Tongue (tissue), 2 donors: ENCODE measurements around the gene PEX11A. TPM values are rescaled to one million over a fixed set of nuclear protein-coding genes. Genes with fewer than 3 reads are reported as not detected.

Experiments
- small RNA-seq: library from RNA; depleted of rRNA; stranded (forward); fragments of <200 nt; gene quantifications from one replicate; pipeline ENCODE3, GENCODE V24; 2014; ENCODE audit warnings: low replicate concordance
- total RNA-seq: library from RNA; depleted of rRNA; stranded (reverse); fragments of >200 nt; gene quantifications from one replicate; pipeline ENCODE4 v1.2.3, GENCODE V29; 2014

Gene PEX11A
- total RNA-seq, 1 donor from 2014 or later, result 9.3 TPM

Small RNA genes lying within 50 kb of the gene (small RNA-seq; reads per million reads assigned to genes)
- not detected for gene RNU6-132P

Other genes starting within 250 kb of the PEX11A start
- gene RHCG, start 194.2 kb downstream of the PEX11A start, total RNA-seq, result 70.4 TPM
- gene TICRR, start 115.3 kb downstream of the PEX11A start, total RNA-seq, result 3.2 TPM
- 8.2 TPM for gene KIF7, start 35.3 kb downstream of the PEX11A start, total RNA-seq
- not detected for gene PLIN1, start 11.4 kb downstream of the PEX11A start, total RNA-seq
- not detected for gene WDR93, start 57 bp upstream of the PEX11A start, total RNA-seq
- gene MESP1, start 60.5 kb upstream of the PEX11A start, total RNA-seq, result 0.31 TPM
- gene MESP2, start 85.6 kb upstream of the PEX11A start, total RNA-seq, result not detected
- gene ANPEP, start 124.1 kb upstream of the PEX11A start, total RNA-seq, result 6.2 TPM
- 58.5 TPM for gene AP3S2, start 203.2 kb upstream of the PEX11A start, total RNA-seq
- 23.2 TPM for gene ARPIN, start 222.2 kb upstream of the PEX11A start, total RNA-seq